Measurements from ENCODE around the gene JAM3. TPM values are rescaled to one million over a fixed set of nuclear protein-coding genes. Genes with fewer than 3 reads are reported as not detected.

The JAM3 gene
- total RNA-seq, 1 experiment from 2014 or later = 9.0 TPM

DNA sequence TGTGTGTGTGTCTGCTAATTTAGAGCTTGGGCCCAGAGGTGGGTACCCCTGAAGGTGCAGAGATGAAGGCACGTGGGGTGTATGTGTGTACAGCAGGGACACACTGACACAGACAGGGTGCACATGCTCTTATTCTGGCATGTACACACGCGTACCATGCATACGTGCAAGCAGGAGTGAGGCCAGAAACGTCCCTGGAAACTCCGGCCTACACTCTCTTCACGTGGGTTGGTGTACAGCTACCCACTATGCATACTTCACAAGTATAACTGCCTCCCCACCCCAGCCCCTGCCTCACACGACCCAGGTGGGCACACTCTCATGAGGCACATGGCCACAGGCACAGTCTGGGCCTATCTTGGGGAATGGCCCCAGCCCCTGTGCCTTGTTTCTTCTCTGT, 27.5 kb upstream of the JAM3 start:
- no peak for DNase-seq (ENCODE audit: low spot score)
- BruUV-seq (replicated peaks) = no TSS peak

GRCh38 chr11:134041791-134042696, 26.8 kb upstream of the JAM3 start:
- Histone ChIP-seq H3K4me3 (ENCODE audit: low read depth, low read length, poor library complexity, severe bottlenecking) (no peak overlapping the region), H3K36me3 (ENCODE audit: insufficient read depth, low read length, poor library complexity, severe bottlenecking) (no peaks in the 10 kb centered on the region), H3K9me3 (ENCODE audit: low read depth, low read length, poor library complexity, severe bottlenecking) (no peaks in the 10 kb centered on the region), H3K27me3 (replicated peaks; ENCODE audit: insufficient read depth, low read depth, low read length, poor library complexity) (no peaks in the 10 kb centered on the region), H3K27ac (ENCODE audit: low read depth, low read length, poor library complexity, severe bottlenecking) (no peak overlapping the region), H3K4me1 (ENCODE audit: insufficient read depth, low read length, poor library complexity, severe bottlenecking) (peaks cover 9% of the 10 kb centered on the region)
- DNase-seq (ENCODE audit: low spot score) = no peak
- CTCF ChIA-PET = no interaction called here
- intact Hi-C loops (cut with micrococcal nuclease; ENCODE audit: unreplicated experiment) = no loop called here
- BruUV-seq (replicated peaks) = no TSS peak
- TF ChIP-seq, protein P1, sequence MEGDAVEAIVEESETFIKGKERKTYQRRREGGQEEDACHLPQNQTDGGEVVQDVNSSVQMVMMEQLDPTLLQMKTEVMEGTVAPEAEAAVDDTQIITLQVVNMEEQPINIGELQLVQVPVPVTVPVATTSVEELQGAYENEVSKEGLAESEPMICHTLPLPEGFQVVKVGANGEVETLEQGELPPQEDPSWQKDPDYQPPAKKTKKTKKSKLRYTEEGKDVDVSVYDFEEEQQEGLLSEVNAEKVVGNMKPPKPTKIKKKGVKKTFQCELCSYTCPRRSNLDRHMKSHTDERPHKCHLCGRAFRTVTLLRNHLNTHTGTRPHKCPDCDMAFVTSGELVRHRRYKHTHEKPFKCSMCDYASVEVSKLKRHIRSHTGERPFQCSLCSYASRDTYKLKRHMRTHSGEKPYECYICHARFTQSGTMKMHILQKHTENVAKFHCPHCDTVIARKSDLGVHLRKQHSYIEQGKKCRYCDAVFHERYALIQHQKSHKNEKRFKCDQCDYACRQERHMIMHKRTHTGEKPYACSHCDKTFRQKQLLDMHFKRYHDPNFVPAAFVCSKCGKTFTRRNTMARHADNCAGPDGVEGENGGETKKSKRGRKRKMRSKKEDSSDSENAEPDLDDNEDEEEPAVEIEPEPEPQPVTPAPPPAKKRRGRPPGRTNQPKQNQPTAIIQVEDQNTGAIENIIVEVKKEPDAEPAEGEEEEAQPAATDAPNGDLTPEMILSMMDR (conservative IDR thresholded peaks at IDR 0.05; ENCODE audit: low read depth, low read length) = no peak
- no peak for TF ChIP-seq EZH2 (IDR thresholded peaks at IDR 0.05; ENCODE audit: borderline replicate concordance, low read depth, low read length, poor library complexity, severe bottlenecking)
- POLR2A ChIA-PET (ENCODE audit: low non-redundant PET) = no interaction called here

More for the DNA sequence above, 27.5 kb upstream of the JAM3 start:
- intact Hi-C loops (cut with micrococcal nuclease; ENCODE audit: unreplicated experiment) = no loop called here
- H3K27ac ChIP-seq (ENCODE audit: low read depth, low read length, poor library complexity, severe bottlenecking) = no peak overlapping the region
- CTCF ChIA-PET = no interaction called here
- POLR2A ChIA-PET (ENCODE audit: low non-redundant PET) = no interaction called here
- H3K4me3 ChIP-seq (ENCODE audit: low read depth, low read length, poor library complexity, severe bottlenecking) = no peak overlapping the region
- H3K36me3 ChIP-seq (ENCODE audit: insufficient read depth, low read length, poor library complexity, severe bottlenecking) = no peaks in the 10 kb centered on the region
- H3K9me3 ChIP-seq (ENCODE audit: low read depth, low read length, poor library complexity, severe bottlenecking) = no peaks in the 10 kb centered on the region
- no peaks in the 10 kb centered on the region for H3K27me3 ChIP-seq (replicated peaks; ENCODE audit: insufficient read depth, low read depth, low read length, poor library complexity)
- peaks cover 9% of the 10 kb centered on the region for H3K4me1 ChIP-seq (ENCODE audit: insufficient read depth, low read length, poor library complexity, severe bottlenecking)
- no peak for TF ChIP-seq EZH2 (IDR thresholded peaks at IDR 0.05; ENCODE audit: borderline replicate concordance, low read depth, low read length, poor library complexity, severe bottlenecking)
- TF ChIP-seq, protein P1 (conservative IDR thresholded peaks at IDR 0.05; ENCODE audit: low read depth, low read length) = no peak

DNA sequence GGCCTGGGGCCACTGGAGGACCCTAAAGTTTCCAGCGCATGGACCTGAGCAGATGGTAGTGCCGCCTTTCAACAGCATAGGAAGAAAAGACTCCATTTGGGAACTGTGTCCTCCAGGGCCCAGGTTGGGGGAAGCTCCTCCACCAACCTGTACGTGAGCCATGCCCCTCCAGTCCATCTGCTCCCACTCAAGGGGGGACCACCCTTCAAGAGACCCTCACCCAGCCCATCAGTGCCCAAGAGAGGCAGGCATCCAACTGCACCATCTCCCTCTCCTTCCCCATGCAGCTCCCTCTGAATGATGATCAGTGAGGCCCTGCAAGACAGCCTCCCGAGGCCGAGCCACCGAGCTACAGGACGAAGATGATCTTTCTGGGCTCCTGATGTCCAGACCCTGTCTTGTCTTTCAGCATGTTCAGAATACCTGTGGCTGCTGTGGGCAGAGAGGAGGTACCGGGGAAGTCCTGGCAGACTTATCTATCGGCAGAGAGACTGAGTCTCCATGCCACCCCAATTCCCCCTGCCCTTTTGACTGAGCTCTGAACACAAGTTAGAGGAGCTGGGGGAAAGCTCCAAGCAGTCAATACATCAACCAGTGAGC, 25.0 kb upstream of the JAM3 start:
- intact Hi-C loops (cut with micrococcal nuclease; ENCODE audit: unreplicated experiment) = no loop called here
- peaks cover 10% of the 10 kb centered on the region for H3K4me1 ChIP-seq (ENCODE audit: insufficient read depth, low read length, poor library complexity, severe bottlenecking)
- no peaks in the 10 kb centered on the region for H3K36me3 ChIP-seq (ENCODE audit: insufficient read depth, low read length, poor library complexity, severe bottlenecking)
- no peak overlapping the region for H3K4me3 ChIP-seq (ENCODE audit: low read depth, low read length, poor library complexity, severe bottlenecking)
- BruUV-seq (replicated peaks) = no TSS peak
- ChIA-PET CTCF (interaction anchor here (0.5 kb wide), 1 partner anchor 31 kb away, joined by 3 read pairs; no protein-coding TSS in a partner anchor), POLR2A (ENCODE audit: low non-redundant PET) (interaction anchor here (0.6 kb wide), 1 partner anchor 502 kb away, joined by 5 read pairs; no protein-coding TSS in a partner anchor)
- TF ChIP-seq, protein P1 (conservative IDR thresholded peaks at IDR 0.05; ENCODE audit: low read depth, low read length) = no peak
- TF ChIP-seq EZH2 (IDR thresholded peaks at IDR 0.05; ENCODE audit: borderline replicate concordance, low read depth, low read length, poor library complexity, severe bottlenecking) = no peak
- H3K9me3 ChIP-seq (ENCODE audit: low read depth, low read length, poor library complexity, severe bottlenecking) = no peaks in the 10 kb centered on the region
- no peak for DNase-seq (ENCODE audit: low spot score)
- no peaks in the 10 kb centered on the region for H3K27me3 ChIP-seq (replicated peaks; ENCODE audit: insufficient read depth, low read depth, low read length, poor library complexity)
- H3K27ac ChIP-seq (ENCODE audit: low read depth, low read length, poor library complexity, severe bottlenecking) = no peak overlapping the region

All from A673 (cell line).